ENCODE results near the gene TRIP13.

The TRIP13 gene

DNA sequence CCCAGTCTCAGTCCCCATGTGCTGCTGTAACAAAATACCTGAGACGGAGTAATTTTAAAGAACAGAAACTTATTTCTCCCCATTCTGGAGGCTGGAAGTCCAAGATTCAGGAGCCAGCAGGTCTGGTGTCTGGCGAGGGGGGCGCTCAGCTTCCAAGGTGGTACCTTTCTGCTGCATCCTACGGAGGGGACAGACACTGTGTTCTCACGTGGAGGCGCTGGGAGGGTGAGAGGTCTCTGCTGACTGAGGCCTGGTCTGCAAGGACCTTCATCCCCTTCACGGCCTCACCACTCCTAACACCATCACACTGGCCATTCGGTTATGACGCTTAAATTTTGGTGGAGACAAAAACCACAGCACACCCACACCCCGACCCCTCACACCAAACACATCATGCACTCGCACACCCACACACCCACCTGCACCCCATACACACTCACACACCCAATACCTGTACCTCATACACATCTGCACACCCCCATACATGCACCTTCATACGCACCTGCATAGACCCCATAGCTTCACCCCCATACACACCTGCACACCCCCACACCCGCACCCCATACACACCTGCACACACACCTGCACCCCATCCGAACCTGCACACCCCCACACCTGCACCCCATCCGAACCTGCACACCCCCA, 32.1 kb upstream of the TRIP13 start:
- H3K27ac ChIP-seq: no peak overlapping the region
- TF ChIP-seq, protein P1, sequence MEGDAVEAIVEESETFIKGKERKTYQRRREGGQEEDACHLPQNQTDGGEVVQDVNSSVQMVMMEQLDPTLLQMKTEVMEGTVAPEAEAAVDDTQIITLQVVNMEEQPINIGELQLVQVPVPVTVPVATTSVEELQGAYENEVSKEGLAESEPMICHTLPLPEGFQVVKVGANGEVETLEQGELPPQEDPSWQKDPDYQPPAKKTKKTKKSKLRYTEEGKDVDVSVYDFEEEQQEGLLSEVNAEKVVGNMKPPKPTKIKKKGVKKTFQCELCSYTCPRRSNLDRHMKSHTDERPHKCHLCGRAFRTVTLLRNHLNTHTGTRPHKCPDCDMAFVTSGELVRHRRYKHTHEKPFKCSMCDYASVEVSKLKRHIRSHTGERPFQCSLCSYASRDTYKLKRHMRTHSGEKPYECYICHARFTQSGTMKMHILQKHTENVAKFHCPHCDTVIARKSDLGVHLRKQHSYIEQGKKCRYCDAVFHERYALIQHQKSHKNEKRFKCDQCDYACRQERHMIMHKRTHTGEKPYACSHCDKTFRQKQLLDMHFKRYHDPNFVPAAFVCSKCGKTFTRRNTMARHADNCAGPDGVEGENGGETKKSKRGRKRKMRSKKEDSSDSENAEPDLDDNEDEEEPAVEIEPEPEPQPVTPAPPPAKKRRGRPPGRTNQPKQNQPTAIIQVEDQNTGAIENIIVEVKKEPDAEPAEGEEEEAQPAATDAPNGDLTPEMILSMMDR (IDR thresholded peaks at IDR 0.05): no peak
- TF ChIP-seq ZFX (IDR thresholded peaks at IDR 0.05; ENCODE audit: borderline replicate concordance): no peak

DNA sequence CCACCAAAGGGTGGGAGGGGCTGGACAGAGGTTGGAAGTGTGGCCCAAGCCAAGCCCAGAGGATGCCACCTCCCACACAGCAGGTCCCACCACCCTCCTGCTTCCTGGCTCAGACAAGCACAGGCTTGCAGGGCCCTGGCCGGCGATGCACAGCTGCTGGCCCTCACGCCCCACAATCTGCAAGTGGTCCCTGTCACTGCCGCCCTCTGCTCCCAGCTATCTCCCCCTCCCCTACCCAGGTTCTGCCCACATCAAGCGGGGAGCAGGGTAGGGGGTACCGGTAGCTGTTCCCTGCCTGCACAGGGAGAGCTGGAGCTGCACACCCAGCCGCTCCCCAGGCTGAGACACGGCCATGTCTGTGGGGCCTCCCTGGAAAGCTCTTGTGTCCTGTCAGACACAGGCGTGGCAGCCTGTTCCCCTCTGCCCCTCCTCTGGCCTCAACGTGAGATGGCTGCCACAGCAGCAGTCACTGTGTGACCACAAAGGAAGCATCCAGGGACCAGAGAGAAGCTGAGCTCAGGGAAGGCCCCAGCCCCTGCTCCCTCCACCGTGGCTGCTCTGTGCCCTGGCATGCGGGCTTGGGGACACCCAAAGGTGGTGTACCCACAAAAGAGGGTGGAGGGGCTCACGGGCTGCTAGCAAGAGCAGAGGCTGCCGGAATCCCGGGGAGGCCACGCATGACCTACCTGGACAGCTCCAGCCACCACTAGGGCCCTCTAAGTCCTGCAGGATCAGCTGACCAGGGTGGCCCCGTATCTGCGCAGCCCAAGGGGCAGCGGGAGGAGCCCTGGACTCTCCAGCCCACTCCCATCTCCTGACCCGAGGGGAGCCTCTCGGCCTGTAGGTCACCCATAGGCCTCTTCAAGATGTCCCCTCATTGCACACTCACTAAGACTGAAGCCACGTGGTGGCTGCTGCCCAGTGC, 31.0 kb upstream of the TRIP13 start:
- TF ChIP-seq ZFX (IDR thresholded peaks at IDR 0.05; ENCODE audit: borderline replicate concordance): no peak
- TF ChIP-seq, protein P1 (IDR thresholded peaks at IDR 0.05): no peak
- no peak overlapping the region for H3K27ac ChIP-seq

DNA sequence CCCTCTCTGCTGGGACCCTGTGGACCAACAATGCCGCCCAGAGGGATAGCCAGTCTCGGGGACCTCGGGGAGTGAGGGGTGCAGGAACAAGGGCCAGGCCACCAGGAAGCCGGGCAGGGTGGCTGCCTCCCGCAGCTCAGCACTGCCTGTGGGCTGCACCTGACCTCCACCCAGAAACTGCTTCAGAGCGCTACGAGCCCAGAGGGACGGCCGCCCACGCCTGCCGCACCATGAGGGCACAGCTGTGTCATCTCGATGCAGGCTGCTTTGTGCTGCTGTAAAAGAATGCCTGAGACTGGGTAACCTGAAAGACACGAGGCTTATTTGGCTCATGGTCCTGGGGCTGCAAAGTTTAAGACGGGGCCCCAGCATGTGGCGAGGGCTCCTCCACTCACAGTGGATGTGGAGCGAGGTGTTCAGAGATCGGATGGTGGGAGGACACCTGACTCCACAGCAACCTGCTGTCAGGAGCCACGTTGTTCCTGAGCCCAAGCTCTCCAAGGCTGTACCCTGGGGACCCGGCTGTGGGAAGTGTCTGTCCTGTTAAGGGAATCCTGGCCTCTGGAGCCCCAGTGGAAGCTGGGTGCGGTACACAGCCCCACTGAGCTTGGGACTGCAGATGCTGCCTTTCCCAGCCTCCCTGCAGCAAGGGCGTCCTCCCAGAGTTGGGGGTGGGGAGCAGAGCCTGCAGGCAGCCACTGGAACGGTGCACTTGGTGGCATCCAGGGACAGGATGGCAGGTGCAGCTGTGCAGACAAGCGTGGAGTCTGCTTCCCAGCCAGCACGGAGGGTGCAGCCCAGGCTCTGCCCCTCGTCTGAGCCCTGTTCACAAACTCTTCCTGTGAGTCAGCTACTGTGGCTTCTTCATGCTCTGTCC, 30.1 kb upstream of the TRIP13 start:
- no peak for TF ChIP-seq ZFX (IDR thresholded peaks at IDR 0.05; ENCODE audit: borderline replicate concordance)
- TF ChIP-seq, protein P1 (IDR thresholded peaks at IDR 0.05): no peak
- H3K27ac ChIP-seq: no peak overlapping the region

DNA sequence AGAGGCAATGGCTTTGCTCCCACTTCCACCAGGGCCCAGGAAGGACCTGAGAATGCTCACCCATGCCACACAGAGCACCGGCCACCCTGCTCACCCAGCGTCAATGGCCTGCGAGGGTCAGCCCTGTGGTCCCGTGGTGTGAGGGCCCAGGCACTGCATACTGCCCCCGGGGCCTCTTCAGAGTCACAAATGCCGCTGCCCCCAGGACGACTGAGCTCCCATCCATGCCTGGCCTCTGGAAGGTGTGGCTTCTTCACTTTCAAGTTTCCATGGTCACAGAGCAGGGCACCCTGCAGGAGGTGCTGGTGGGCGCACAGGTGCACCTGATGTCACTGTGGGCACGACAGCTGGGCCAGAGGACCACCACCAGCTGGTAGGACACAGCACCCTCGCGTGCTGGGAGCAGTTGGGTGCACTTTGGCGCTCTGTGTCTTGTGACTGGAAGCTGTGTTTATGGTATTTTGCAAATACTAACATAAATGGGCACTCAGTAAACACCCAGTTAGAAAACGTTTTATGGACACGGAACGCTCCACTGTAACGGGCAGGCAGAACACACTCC, 29.4 kb upstream of the TRIP13 start:
- TF ChIP-seq ZFX (IDR thresholded peaks at IDR 0.05; ENCODE audit: borderline replicate concordance): no peak
- TF ChIP-seq, protein P1 (IDR thresholded peaks at IDR 0.05): no peak
- H3K27ac ChIP-seq: no peak overlapping the region

DNA sequence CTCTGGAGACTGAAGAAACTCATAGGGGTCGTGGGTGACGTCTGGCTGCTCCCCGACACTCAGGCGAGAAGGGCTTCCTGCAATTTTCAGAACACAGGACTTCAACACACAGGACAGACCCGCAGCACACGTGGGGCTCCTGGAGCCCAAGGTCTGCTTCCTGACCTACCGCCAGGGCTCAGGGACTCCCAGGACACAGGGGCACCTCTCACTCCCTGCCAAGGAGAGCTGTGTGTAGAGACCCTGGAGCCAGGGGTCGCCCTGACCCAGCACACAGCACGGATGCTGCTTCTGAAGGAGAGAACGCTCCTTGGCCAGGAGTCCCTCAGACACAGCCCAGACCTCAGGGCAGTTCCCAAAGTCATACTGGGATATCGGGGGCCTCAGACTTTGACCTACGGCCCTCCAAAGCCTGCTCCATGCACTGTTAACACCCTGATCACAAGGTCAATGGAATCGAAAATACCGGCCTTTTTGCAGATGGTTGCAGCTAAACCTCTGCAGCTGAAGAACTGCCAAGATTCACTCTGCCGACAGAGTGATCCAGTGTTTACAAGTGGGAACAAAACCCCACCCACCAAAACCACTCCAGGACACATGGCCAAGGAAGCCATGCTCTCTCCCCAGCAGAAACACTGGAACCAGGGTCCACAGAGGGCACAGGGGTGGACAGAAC, 28.1 kb upstream of the TRIP13 start:
- H3K27ac ChIP-seq: no peak overlapping the region
- TF ChIP-seq, protein P1 (IDR thresholded peaks at IDR 0.05): no peak
- no peak for TF ChIP-seq ZFX (IDR thresholded peaks at IDR 0.05; ENCODE audit: borderline replicate concordance)

DNA sequence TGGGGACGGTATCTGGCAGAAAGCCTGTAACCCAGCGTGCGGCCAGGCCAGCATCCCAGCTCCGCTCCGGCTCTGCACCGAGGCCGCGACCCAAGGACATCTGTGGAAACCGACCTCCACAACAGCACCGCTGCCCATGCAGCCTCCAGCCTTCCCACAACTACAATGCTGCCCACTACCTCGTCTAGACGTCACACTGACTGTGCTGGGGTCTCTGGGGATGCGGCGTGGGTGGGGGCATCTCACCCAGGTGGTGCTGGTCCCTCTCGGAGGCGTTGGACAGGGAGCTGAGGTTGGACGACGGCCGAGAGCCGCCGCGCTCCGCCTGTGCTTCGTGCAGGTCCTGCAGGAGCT, 27.5 kb upstream of the TRIP13 start:
- no peak overlapping the region for H3K27ac ChIP-seq
- TF ChIP-seq, protein P1 (IDR thresholded peaks at IDR 0.05): no peak
- no peak for TF ChIP-seq ZFX (IDR thresholded peaks at IDR 0.05; ENCODE audit: borderline replicate concordance)

Measured in 22Rv1 (cell line).